HepG2 (cell line): Measurements from ENCODE around the gene ABHD4. TPM values are rescaled to one million over a fixed set of nuclear protein-coding genes. Genes with fewer than 3 reads are reported as not detected.
A peak's percentile ranks its signal among the peaks of the same experiment; 100 is the strongest.

ENCODE experiments used
- AGO1 ChIP-seq: fragments of 200-400 bp; formaldehyde crosslinking; IDR thresholded peaks from 2 replicates; pipeline ENCODE4 v1.6.1; 2017; ENCODE audit warnings: mild to moderate bottlenecking, low read depth, low read length, moderate library complexity; ENCODE audit not compliant: poor library complexity, severe bottlenecking
- ATF7-NPFF ChIP-seq: sonication (generic); formaldehyde crosslinking; IDR thresholded peaks from 2 replicates; pipeline ENCODE4 v1.8.1; 2023; ENCODE audit warnings: mild to moderate bottlenecking, low read depth, missing genetic modification reagents, moderate library complexity
- MATR3 ChIP-seq: sonication (generic); formaldehyde crosslinking; IDR thresholded peaks from 2 replicates; pipeline ENCODE4 v1.4.0; 2020; ENCODE audit warnings: missing genetic modification reagents
- MEIS2 ChIP-seq: sonication (generic); formaldehyde crosslinking; IDR thresholded peaks from 2 replicates; pipeline ENCODE4 v1.9.0; 2021; ENCODE audit warnings: mild to moderate bottlenecking, missing genetic modification reagents
- PAXIP1 ChIP-seq: sonication (generic); formaldehyde crosslinking; conservative IDR thresholded peaks from 2 replicates; pipeline ENCODE4 v1.4.0; 2020; ENCODE audit warnings: mild to moderate bottlenecking, missing genetic modification reagents, moderate library complexity
- RORA ChIP-seq: sonication (generic); formaldehyde crosslinking; IDR thresholded peaks from 2 replicates; pipeline ENCODE4 v1.5.0; 2020; ENCODE audit warnings: mild to moderate bottlenecking, missing genetic modification reagents, moderate library complexity
- SRSF1 ChIP-seq: fragments of 200-400 bp; formaldehyde crosslinking; optimal IDR thresholded peaks from 2 replicates; pipeline ENCODE3; 2017; ENCODE audit warnings: mild to moderate bottlenecking, low read depth, low read length, moderate library complexity
- TARDBP ChIP-seq: sonication (generic); formaldehyde crosslinking; IDR thresholded peaks from 2 replicates; pipeline ENCODE4 v1.8.0; 2022; ENCODE audit warnings: mild to moderate bottlenecking, missing genetic modification reagents
- ZNF367 ChIP-seq: sonication (generic); formaldehyde crosslinking; IDR thresholded peaks from 2 replicates; pipeline ENCODE4 v1.4.0; 2020; ENCODE audit warnings: missing genetic modification reagents, borderline replicate concordance
- ZNF576 ChIP-seq: sonication (generic); formaldehyde crosslinking; IDR thresholded peaks from 2 replicates; pipeline ENCODE4 v1.4.0; 2020; ENCODE audit warnings: mild to moderate bottlenecking, missing genetic modification reagents
- ZNF784 ChIP-seq: sonication (generic); formaldehyde crosslinking; IDR thresholded peaks from 2 replicates; pipeline ENCODE4 v1.5.1; 2020; ENCODE audit warnings: missing genetic modification reagents, mild to moderate bottlenecking, borderline replicate concordance
- polyA plus RNA-seq, 8 experiments: library from polyadenylated mRNA; depleted of rRNA in 3 of 8; stranded (reverse) in 7 of 8; unstranded in 1 of 8; fragments of >200 nt; fragmentation: Illumina TruSeq in 4 of 8; extraction: Trizol in 4 of 8; gene quantifications; 2 replicates each; pipeline versions ENCODE4 v1.2.1 to v1.2.3, GENCODE V29; 2011 to 2016; ENCODE audit warnings: low read depth in 4 of 8, missing spikeins in 1 of 8, mixed read lengths in 1 of 8; ENCODE audit not compliant: insufficient read depth in 1 of 8
- total RNA-seq, 5 experiments: library from RNA; depleted of rRNA; stranded (reverse); fragments of >200 nt; fragmentation: Illumina TruSeq; extraction: Trizol; gene quantifications; 2 replicates each; pipeline ENCODE4 v1.2.3, GENCODE V29; 2016; ENCODE audit warnings: low read depth in 1 of 5
- TF ChIP-seq, protein P1 (sequence below): sonication (generic); formaldehyde crosslinking; IDR thresholded peaks from 2 replicates; pipeline ENCODE4 v1.4.0; 2020; ENCODE audit warnings: missing genetic modification reagents, borderline replicate concordance
- TF ChIP-seq, protein P2 (sequence below): sonication (generic); formaldehyde crosslinking; IDR thresholded peaks from 2 replicates; pipeline ENCODE4 v1.9.0; 2022; ENCODE audit warnings: missing genetic modification reagents, mild to moderate bottlenecking, borderline replicate concordance
- TF ChIP-seq, protein P3 (sequence below): sonication (generic); formaldehyde crosslinking; IDR thresholded peaks from 2 replicates; pipeline ENCODE4 v1.4.0; 2020; ENCODE audit warnings: missing genetic modification reagents, borderline replicate concordance
- TF ChIP-seq, protein P4 (sequence below): sonication (generic); formaldehyde crosslinking; IDR thresholded peaks from 2 replicates; pipeline ENCODE4 v1.8.0; 2022; ENCODE audit warnings: mild to moderate bottlenecking, missing genetic modification reagents, moderate library complexity

Gene ABHD4
- total and polyA plus RNA-seq, 2 of the 13 experiments (the other 11 are each of a cell fraction or from before 2014, with no cell fraction given): 16.1 to 47.5 TPM

GRCh38 chr14:22556021-22556989 lies 41.8 kb upstream of the ABHD4 start (continued):
- TF ChIP-seq MATR3 (CRISPR knock-in tag): 0 out of 2 replicates have a peak, but pooled peaks have one; percentile 90
- TF ChIP-seq, protein P1, sequence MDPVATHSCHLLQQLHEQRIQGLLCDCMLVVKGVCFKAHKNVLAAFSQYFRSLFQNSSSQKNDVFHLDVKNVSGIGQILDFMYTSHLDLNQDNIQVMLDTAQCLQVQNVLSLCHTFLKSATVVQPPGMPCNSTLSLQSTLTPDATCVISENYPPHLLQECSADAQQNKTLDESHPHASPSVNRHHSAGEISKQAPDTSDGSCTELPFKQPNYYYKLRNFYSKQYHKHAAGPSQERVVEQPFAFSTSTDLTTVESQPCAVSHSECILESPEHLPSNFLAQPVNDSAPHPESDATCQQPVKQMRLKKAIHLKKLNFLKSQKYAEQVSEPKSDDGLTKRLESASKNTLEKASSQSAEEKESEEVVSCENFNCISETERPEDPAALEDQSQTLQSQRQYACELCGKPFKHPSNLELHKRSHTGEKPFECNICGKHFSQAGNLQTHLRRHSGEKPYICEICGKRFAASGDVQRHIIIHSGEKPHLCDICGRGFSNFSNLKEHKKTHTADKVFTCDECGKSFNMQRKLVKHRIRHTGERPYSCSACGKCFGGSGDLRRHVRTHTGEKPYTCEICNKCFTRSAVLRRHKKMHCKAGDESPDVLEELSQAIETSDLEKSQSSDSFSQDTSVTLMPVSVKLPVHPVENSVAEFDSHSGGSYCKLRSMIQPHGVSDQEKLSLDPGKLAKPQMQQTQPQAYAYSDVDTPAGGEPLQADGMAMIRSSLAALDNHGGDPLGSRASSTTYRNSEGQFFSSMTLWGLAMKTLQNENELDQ: no peak
- TF ChIP-seq, protein P2, sequence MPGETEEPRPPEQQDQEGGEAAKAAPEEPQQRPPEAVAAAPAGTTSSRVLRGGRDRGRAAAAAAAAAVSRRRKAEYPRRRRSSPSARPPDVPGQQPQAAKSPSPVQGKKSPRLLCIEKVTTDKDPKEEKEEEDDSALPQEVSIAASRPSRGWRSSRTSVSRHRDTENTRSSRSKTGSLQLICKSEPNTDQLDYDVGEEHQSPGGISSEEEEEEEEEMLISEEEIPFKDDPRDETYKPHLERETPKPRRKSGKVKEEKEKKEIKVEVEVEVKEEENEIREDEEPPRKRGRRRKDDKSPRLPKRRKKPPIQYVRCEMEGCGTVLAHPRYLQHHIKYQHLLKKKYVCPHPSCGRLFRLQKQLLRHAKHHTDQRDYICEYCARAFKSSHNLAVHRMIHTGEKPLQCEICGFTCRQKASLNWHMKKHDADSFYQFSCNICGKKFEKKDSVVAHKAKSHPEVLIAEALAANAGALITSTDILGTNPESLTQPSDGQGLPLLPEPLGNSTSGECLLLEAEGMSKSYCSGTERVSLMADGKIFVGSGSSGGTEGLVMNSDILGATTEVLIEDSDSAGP (CRISPR knock-in tag): peak; percentile 29; the same call in 1 of the 2 replicates
- peak; percentile 13 for TF ChIP-seq AGO1
- TF ChIP-seq ZNF576 (CRISPR knock-in tag): peak; percentile 38; the same call in 1 of the 2 replicates
- TF ChIP-seq ZNF784 (CRISPR knock-in tag): no peak
- TF ChIP-seq, protein P3, sequence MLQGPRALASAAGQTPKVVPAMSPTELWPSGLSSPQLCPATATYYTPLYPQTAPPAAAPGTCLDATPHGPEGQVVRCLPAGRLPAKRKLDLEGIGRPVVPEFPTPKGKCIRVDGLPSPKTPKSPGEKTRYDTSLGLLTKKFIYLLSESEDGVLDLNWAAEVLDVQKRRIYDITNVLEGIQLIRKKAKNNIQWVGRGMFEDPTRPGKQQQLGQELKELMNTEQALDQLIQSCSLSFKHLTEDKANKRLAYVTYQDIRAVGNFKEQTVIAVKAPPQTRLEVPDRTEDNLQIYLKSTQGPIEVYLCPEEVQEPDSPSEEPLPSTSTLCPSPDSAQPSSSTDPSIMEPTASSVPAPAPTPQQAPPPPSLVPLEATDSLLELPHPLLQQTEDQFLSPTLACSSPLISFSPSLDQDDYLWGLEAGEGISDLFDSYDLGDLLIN (CRISPR knock-in tag): peak; percentile 87; the same call in 1 of the 2 replicates
- TF ChIP-seq MEIS2 (CRISPR knock-in tag): 0 out of 2 replicates have a peak, but pooled peaks have one; percentile 50
- no peak for TF ChIP-seq ATF7-NPFF
- no peak for TF ChIP-seq RORA (CRISPR knock-in tag)
- TF ChIP-seq, protein P4, sequence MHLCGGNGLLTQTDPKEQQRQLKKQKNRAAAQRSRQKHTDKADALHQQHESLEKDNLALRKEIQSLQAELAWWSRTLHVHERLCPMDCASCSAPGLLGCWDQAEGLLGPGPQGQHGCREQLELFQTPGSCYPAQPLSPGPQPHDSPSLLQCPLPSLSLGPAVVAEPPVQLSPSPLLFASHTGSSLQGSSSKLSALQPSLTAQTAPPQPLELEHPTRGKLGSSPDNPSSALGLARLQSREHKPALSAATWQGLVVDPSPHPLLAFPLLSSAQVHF: peak; percentile 40; the same call in 1 of the 2 replicates
- TF ChIP-seq SRSF1: no peak
- TF ChIP-seq TARDBP (CRISPR knock-in tag): peak; percentile 48; the same call in 1 of the 2 replicates
- 0 out of 2 replicates have a peak, but pooled peaks have one; percentile 11 for TF ChIP-seq PAXIP1
- no peak for TF ChIP-seq ZNF367
